Tibial artery (tissue), 4 donors: ENCODE data around the gene ZNF691.
"Not testable (repeated sequence)": the region's sequence is repeated elsewhere in the genome, so short reads cannot be mapped to it uniquely, and the experiment has no call there.

Source experiments
- DNase-seq, 2 donors: peaks; one replicate each; pipeline ENCODE4 v3.0.0-alpha.2; 2019
- H3K27ac ChIP-seq, 2 donors: fragments of 200-600 bp; sonication (generic) in 1 of 2; 1 replicate in 1 of 2; 2 replicates in 1 of 2; pipeline ENCODE4 v1.5.1; 2018 to 2019; ENCODE audit warnings: mild to moderate bottlenecking in 1 of 2
- H3K27me3 ChIP-seq, 2 donors: fragments of 200-600 bp; sonication (generic) in 1 of 2; one replicate each; pipeline versions ENCODE4 v1.5.1 to v1.6.0; 2016 to 2019
- H3K36me3 ChIP-seq, 3 donors: fragments of 200-600 bp; sonication (generic) in 2 of 3; one replicate each; pipeline ENCODE4 v1.5.1; 2016 to 2019; ENCODE audit warnings: mild to moderate bottlenecking in 2 of 3
- H3K4me1 ChIP-seq, 4 donors: fragments of 200-600 bp; sonication (generic) in 2 of 4; 1 replicate in 3 of 4; 2 replicates in 1 of 4; pipeline ENCODE4 v1.5.1; 2016 to 2019
- H3K4me3 ChIP-seq, 2 donors: fragments of 200-600 bp; sonication (generic) in 1 of 2; 1 replicate in 1 of 2; 2 replicates in 1 of 2; pipeline ENCODE4 v1.5.1; 2018 to 2019; ENCODE audit warnings: mild to moderate bottlenecking in 2 of 2
- H3K9me3 ChIP-seq, 3 donors: fragments of 200-600 bp; sonication (generic) in 1 of 3; one replicate each; pipeline ENCODE4 v1.5.1; 2016 to 2019
- intact Hi-C: fragments of 100-400 bp; cut with DNase I; formaldehyde crosslinking; loops from one replicate; pipeline ENCODE4 v1.15.0; 2023; ENCODE audit warnings: low total_unique reads
- TF ChIP-seq, protein P1 (sequence below), 2 experiments: fragments of 200-600 bp in 1 of 2; fragments of 450-650 bp in 1 of 2; IDR thresholded peaks; one replicate each; pipeline ENCODE4 v1.5.1; 2017 to 2019; ENCODE audit warnings: antibody characterized with exemption in 2 of 2, mild to moderate bottlenecking in 1 of 2, moderate library complexity in 1 of 2

The ZNF691 gene

DNA sequence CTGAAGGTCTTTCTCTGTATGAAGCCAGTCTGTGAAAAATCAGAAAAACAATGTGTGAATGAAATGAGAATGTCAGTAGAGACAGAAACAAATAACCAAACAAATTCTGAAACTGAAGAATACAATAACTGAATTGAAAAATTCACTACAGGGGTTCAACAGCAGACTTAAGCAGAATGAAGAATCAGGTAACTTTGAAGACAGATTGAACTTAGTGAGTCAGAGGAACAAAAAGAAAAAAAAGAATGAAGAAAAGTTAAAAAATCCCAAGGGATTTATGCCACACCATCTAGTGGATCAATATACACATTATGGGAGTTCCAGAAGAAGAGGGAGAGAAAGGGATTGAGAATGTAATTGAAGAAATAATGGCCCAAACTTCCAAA lies 14.6 kb downstream of the ZNF691 start:
- peaks cover 0 to 10% (median 0%) of the 10 kb centered on the region in 3 donors for H3K9me3 ChIP-seq
- intact Hi-C loops = no loop called here
- no peak for DNase-seq
- no peak overlapping the region for H3K4me3 ChIP-seq
- no peak overlapping the region for H3K27ac ChIP-seq
- H3K27me3 ChIP-seq = peaks cover 0 to 21% of the 10 kb centered on the region in 2 donors
- no peaks in the 10 kb centered on the region for H3K36me3 ChIP-seq
- TF ChIP-seq, protein P1, sequence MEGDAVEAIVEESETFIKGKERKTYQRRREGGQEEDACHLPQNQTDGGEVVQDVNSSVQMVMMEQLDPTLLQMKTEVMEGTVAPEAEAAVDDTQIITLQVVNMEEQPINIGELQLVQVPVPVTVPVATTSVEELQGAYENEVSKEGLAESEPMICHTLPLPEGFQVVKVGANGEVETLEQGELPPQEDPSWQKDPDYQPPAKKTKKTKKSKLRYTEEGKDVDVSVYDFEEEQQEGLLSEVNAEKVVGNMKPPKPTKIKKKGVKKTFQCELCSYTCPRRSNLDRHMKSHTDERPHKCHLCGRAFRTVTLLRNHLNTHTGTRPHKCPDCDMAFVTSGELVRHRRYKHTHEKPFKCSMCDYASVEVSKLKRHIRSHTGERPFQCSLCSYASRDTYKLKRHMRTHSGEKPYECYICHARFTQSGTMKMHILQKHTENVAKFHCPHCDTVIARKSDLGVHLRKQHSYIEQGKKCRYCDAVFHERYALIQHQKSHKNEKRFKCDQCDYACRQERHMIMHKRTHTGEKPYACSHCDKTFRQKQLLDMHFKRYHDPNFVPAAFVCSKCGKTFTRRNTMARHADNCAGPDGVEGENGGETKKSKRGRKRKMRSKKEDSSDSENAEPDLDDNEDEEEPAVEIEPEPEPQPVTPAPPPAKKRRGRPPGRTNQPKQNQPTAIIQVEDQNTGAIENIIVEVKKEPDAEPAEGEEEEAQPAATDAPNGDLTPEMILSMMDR (IDR thresholded peaks at IDR 0.05) = no peak
- H3K4me1 ChIP-seq = no peaks in the 10 kb centered on the region

DNA sequence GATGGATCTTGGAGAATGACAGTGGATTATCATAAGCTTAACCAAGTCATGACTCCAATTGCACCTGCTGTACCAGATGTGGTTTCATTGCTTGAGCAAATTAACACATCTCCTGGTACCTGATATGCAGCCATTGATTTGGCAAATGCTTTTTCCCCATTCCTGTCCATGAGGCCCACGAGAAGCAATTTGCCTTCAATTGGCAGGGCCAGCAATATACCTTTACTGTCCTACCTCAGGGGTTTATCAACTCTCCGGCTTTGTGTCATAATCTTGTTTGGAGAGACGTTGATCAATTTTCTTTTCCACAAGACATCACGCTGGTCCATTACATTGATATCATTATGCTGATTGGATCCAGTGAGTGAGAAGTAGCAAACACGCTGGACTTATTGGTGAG lies 20.1 kb downstream of the ZNF691 start:
- no peak overlapping the region for H3K4me3 ChIP-seq
- H3K4me1 ChIP-seq = no peaks in the 10 kb centered on the region
- intact Hi-C loops = no loop called here

DNA sequence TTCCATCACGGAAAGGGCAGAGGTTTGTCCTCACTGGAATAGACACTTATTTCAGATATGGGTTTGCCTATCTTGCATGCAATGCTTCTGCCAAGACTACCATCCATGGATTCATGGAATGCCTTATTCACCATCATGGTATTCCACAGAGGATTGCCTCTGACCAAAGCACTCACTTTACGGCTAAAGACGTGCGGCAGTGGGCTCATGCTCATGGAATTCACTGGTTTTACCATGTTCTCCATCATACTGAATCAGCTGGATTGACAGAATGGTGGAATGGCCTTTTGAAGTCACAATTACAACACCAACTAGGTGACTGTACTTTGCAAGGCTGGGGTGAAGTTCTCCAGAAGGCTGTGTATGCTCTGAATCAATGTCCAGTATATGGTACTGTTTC lies 22.1 kb downstream of the ZNF691 start:
- intact Hi-C loops, H3K27me3 ChIP-seq, H3K4me1 ChIP-seq, H3K27ac ChIP-seq, H3K36me3 ChIP-seq, DNase-seq, H3K4me3 ChIP-seq, H3K9me3 ChIP-seq: not testable (repeated sequence)

More for the DNA sequence above, 20.1 kb downstream of the ZNF691 start:
- H3K27me3 ChIP-seq = peaks cover 0 to 5% of the 10 kb centered on the region in 2 donors
- no peak for DNase-seq
- no peak overlapping the region for H3K27ac ChIP-seq
- TF ChIP-seq, protein P1 (IDR thresholded peaks at IDR 0.05) = no peak
- no peaks in the 10 kb centered on the region for H3K9me3 ChIP-seq
- H3K36me3 ChIP-seq = no peaks in the 10 kb centered on the region

DNA sequence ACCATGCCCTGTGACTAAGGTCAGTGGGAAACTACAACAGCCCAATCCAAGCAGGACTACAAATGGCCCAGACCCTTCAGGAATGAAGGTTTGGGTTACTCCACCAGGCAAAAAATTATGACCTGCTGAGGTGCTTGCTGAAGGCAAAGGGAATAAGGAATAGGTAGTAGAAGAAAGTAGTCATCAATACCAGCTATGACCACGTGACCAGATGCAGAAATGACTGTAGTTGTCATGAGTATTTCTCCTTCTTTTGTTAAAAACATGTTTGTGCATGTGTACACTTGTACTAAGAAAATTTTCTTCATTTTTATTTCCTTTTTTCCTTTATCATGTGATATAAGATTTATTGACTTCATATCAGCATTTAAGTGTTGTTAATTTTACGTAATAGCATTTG lies 22.8 kb downstream of the ZNF691 start:
- H3K27me3 ChIP-seq, intact Hi-C loops: not testable (repeated sequence)

DNA sequence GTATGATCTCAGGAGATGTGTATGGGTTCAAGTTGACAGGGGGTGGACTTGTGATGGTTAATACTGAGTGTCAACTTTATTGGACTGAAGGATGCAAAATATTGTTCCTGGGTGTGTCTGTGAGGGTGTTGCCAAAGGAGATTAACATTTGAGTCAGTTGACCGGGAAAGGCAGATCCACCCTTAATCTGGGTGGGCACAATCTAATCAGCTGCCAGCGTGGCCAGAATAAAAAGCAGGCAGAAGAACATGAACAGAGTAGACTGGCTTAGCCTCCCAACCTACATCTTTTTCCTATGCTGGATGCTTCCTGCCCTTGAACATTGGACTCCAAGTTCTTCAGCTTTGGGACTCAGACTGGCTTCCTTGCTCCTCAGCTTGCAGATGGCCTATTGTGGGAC lies 23.3 kb downstream of the ZNF691 start:
- DNase-seq, H3K4me1 ChIP-seq, H3K27ac ChIP-seq, H3K9me3 ChIP-seq, H3K4me3 ChIP-seq, H3K27me3 ChIP-seq, intact Hi-C loops, H3K36me3 ChIP-seq: not testable (repeated sequence)

More for the DNA sequence above, 22.8 kb downstream of the ZNF691 start:
- not testable (repeated sequence) for H3K36me3 ChIP-seq, H3K27ac ChIP-seq, H3K4me1 ChIP-seq, DNase-seq, H3K4me3 ChIP-seq, H3K9me3 ChIP-seq

DNA sequence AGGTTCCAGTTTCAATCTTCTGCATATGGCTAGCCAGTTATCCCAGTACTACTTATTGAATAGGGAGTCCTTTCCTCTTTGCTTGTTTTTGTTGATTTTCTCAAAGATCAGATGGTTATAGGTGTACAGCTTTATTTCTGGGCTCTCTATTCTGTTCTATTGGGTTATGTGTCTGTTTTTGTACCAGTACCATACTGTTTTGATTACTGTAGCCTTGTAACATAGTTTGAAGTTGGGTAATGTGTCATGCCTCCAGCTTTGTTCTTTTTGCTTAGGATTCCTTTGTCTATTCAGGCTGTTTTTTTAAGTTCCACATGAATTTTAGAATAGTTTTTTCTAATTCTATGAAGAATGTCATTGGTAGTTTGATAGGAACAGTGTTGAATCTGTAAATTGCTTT lies 26.7 kb downstream of the ZNF691 start:
- H3K4me1 ChIP-seq, intact Hi-C loops, H3K9me3 ChIP-seq, H3K27ac ChIP-seq, H3K4me3 ChIP-seq, H3K27me3 ChIP-seq, H3K36me3 ChIP-seq, DNase-seq: not testable (repeated sequence)

DNA sequence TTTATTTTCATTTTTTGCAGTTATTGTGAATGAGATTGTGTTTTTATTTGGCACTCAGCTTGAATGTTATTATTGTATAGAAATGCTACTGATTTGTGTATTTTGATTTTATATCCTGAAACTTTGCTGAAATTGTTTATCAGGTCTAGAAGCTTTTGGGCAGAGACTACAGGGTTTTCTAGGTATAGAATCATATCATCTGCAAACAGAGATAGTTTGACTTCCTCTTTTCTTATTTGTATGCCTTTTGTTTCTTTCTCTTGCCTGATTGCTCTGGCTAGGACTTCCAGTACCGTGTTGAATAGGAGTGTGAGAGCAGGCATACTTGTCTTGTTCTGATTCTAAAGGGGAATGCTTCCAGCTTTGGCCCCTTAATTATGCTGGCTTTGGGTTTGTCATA lies 27.3 kb downstream of the ZNF691 start:
- Histone ChIP-seq H3K36me3 (no peaks in the 10 kb centered on the region), H3K9me3 (peaks cover 0 to 7% (median 0%) of the 10 kb centered on the region in 3 donors), H3K27ac (no peak overlapping the region), H3K27me3 (peaks cover 0 to 3% of the 10 kb centered on the region in 2 donors), H3K4me3 (no peak overlapping the region), H3K4me1 (no peaks in the 10 kb centered on the region)
- intact Hi-C loops = no loop called here
- TF ChIP-seq, protein P1 (IDR thresholded peaks at IDR 0.05) = no peak
- no peak for DNase-seq

DNA sequence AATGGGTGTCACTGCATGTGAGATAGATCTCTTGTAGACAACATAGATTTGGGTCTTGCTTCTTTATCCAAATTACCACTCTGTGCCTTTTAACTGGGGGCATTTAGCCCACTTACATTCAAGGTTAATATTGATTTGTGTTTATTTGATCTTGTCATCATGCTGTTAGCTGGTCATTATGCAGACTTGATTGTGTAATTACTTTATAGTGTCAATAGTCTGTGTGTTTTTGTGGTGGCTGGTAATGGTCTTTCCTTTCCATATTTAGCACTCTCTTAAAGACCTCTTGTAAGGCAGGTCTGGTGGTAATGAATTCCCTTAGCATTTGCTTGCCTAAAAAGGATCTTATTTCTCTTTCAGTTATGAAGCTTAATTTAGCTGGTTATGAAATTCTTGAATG lies 29.6 kb downstream of the ZNF691 start:
- TF ChIP-seq, protein P1 (IDR thresholded peaks at IDR 0.05) = no peak
- Histone ChIP-seq H3K4me1 (no peaks in the 10 kb centered on the region), H3K27me3 (peaks cover 0 to 7% of the 10 kb centered on the region in 2 donors), H3K36me3 (no peaks in the 10 kb centered on the region), H3K4me3 (no peak overlapping the region), H3K9me3 (peaks cover 0 to 7% (median 0%) of the 10 kb centered on the region in 3 donors), H3K27ac (no peak overlapping the region)
- intact Hi-C loops = no loop called here
- no peak for DNase-seq
